H9 (cell line): Measurements from ENCODE around the gene RAP1GAP. TPM values are rescaled to one million over a fixed set of nuclear protein-coding genes. Genes with fewer than 3 reads are reported as not detected.

Source experiments
- DNase-seq: peaks from one replicate; pipeline ENCODE4 v3.0.0-alpha.2; 2017
- H2AFZ ChIP-seq: one replicate; pipeline ENCODE4 v1.6.1; 2013; ENCODE audit warnings: mild to moderate bottlenecking, low read length, control low read depth, moderate library complexity
- H2AK5ac ChIP-seq: 2 replicates; pipeline ENCODE4 v1.6.1; 2013; ENCODE audit warnings: low read length, control low read depth, mixed read lengths; ENCODE audit not compliant: insufficient read length
- H2BK120ac ChIP-seq: one replicate; pipeline ENCODE4 v1.6.1; 2013; ENCODE audit warnings: low read depth, mild to moderate bottlenecking, low read length, control low read depth, inconsistent platforms; ENCODE audit not compliant: poor library complexity, severe bottlenecking
- H2BK12ac ChIP-seq: 2 replicates; pipeline ENCODE4 v1.6.1; 2013; ENCODE audit warnings: low read length, control low read depth, mixed read lengths, low read depth; ENCODE audit not compliant: insufficient read length
- H2BK15ac ChIP-seq: 2 replicates; pipeline ENCODE4 v1.6.1; 2013; ENCODE audit warnings: low read depth, low read length, control low read depth
- H2BK20ac ChIP-seq: one replicate; pipeline ENCODE4 v1.6.1; 2013; ENCODE audit warnings: low read depth, mild to moderate bottlenecking, low read length, control low read depth, inconsistent platforms; ENCODE audit not compliant: poor library complexity, severe bottlenecking
- H2BK5ac ChIP-seq: 2 replicates; pipeline ENCODE4 v1.6.1; 2013; ENCODE audit warnings: low read length, control low read depth, mixed read lengths; ENCODE audit not compliant: insufficient read length
- H3K14ac ChIP-seq: 2 replicates; pipeline ENCODE4 v1.6.1; 2013; ENCODE audit warnings: low read length, control low read depth; ENCODE audit not compliant: insufficient read depth
- H3K18ac ChIP-seq: 2 replicates; pipeline ENCODE4 v1.6.1; 2013; ENCODE audit warnings: low read depth, mild to moderate bottlenecking, mixed read lengths, low read length, control low read depth; ENCODE audit not compliant: insufficient read length
- H3K23ac ChIP-seq: 2 replicates; pipeline ENCODE4 v1.6.1; 2013; ENCODE audit warnings: low read length, control low read depth, mixed read lengths, low read depth; ENCODE audit not compliant: insufficient read length
- H3K23me2 ChIP-seq: 2 replicates; pipeline ENCODE4 v1.6.1; 2013; ENCODE audit warnings: low read depth, mild to moderate bottlenecking, mixed read lengths, low read length, control low read depth; ENCODE audit not compliant: insufficient read length, poor library complexity, severe bottlenecking
- H3K27ac ChIP-seq: 2 replicates; pipeline ENCODE4 v1.5.1; 2013; ENCODE audit warnings: low read length, control low read depth, mixed read lengths, low read depth; ENCODE audit not compliant: insufficient read length
- H3K27me3 ChIP-seq: 2 replicates; pipeline ENCODE4 v1.6.1; 2013; ENCODE audit warnings: low read length, control low read depth, inconsistent platforms; ENCODE audit not compliant: insufficient read depth
- H3K4ac ChIP-seq: 2 replicates; pipeline ENCODE4 v1.6.1; 2013; ENCODE audit warnings: low read depth, mild to moderate bottlenecking, control low read depth, inconsistent platforms, low read length, moderate library complexity
- H3K4me1 ChIP-seq: 2 replicates; pipeline ENCODE4 v1.6.1; 2013; ENCODE audit warnings: low read length, control low read depth, inconsistent platforms; ENCODE audit not compliant: insufficient read depth
- H3K4me2 ChIP-seq: 2 replicates; pipeline ENCODE4 v1.6.1; 2013; ENCODE audit warnings: low read length, control low read depth, mixed read lengths; ENCODE audit not compliant: insufficient read length, insufficient read depth
- H3K56ac ChIP-seq: 2 replicates; pipeline ENCODE4 v1.6.1; 2013; ENCODE audit warnings: low read depth, mild to moderate bottlenecking, mixed read lengths, low read length, control low read depth; ENCODE audit not compliant: insufficient read length
- H3K79me1 ChIP-seq: 2 replicates; pipeline ENCODE4 v1.6.1; 2013; ENCODE audit warnings: low read depth, mild to moderate bottlenecking, moderate library complexity, low read length, control low read depth, inconsistent platforms; ENCODE audit not compliant: insufficient read depth, poor library complexity, severe bottlenecking
- H3K79me2 ChIP-seq: 2 replicates; pipeline ENCODE4 v1.6.1; 2013; ENCODE audit warnings: low read length, control low read depth, inconsistent platforms; ENCODE audit not compliant: insufficient read depth
- H3K9ac ChIP-seq: 2 replicates; pipeline ENCODE4 v1.6.1; 2013; ENCODE audit warnings: low read length, control low read depth, mixed read lengths; ENCODE audit not compliant: insufficient read length; ENCODE audit errors: extremely low read depth
- H3K9me3 ChIP-seq: one replicate; pipeline ENCODE4 v1.6.1; 2013; ENCODE audit warnings: low read depth, low read length, inconsistent platforms; ENCODE audit not compliant: control insufficient read depth
- H3T11ph ChIP-seq: one replicate; pipeline ENCODE4 v1.6.1; 2013; ENCODE audit warnings: mild to moderate bottlenecking, low read length, control low read depth, inconsistent platforms
- H4K20me1 ChIP-seq: one replicate; pipeline ENCODE4 v1.6.1; 2013; ENCODE audit not compliant: control insufficient read depth, insufficient read length, insufficient read depth
- H4K5ac ChIP-seq: 2 replicates; pipeline ENCODE4 v1.6.1; 2013; ENCODE audit warnings: low read depth, mild to moderate bottlenecking, mixed read lengths, low read length, control low read depth; ENCODE audit not compliant: insufficient read length
- H4K8ac ChIP-seq: replicated peaks from 2 replicates; pipeline ENCODE4 v1.6.1; 2013; ENCODE audit warnings: low read length, control low read depth, mixed read lengths, low read depth; ENCODE audit not compliant: insufficient read length
- H4K91ac ChIP-seq: 2 replicates; pipeline ENCODE4 v1.6.1; 2013; ENCODE audit warnings: low read depth, mild to moderate bottlenecking, moderate library complexity, mixed read lengths, low read length, control low read depth; ENCODE audit not compliant: insufficient read length
- H3K27ac Mint-ChIP-seq, 3 experiments: 2 replicates in 2 of 3; 3 replicates in 1 of 3; pipeline ENCODE4 v1.8.0; 2020 to 2021; ENCODE audit warnings: mixed read lengths in 3 of 3, mild to moderate bottlenecking in 1 of 3, moderate library complexity in 1 of 3
- H3K27me3 Mint-ChIP-seq: 2 replicates; pipeline ENCODE4 v1.8.0; 2021; ENCODE audit warnings: low read depth, mild to moderate bottlenecking, moderate library complexity, mixed read lengths
- H3K36me3 Mint-ChIP-seq, 3 experiments: 2 replicates in 2 of 3; 3 replicates in 1 of 3; pipeline ENCODE4 v1.8.0; 2020 to 2021; ENCODE audit warnings: low read depth in 3 of 3, mixed read lengths in 3 of 3; ENCODE audit not compliant: insufficient read depth in 1 of 3
- H3K4me1 Mint-ChIP-seq, 2 experiments: 2 replicates each; pipeline ENCODE4 v1.8.0; 2020; ENCODE audit warnings: mixed read lengths in 2 of 2
- H3K4me3 Mint-ChIP-seq, 2 experiments: 2 replicates in 1 of 2; 3 replicates in 1 of 2; pipeline ENCODE4 v1.8.0; 2020 to 2021; ENCODE audit warnings: mild to moderate bottlenecking in 2 of 2, mixed read lengths in 2 of 2, moderate library complexity in 1 of 2
- H3K9me3 Mint-ChIP-seq, 2 experiments: 2 replicates in 1 of 2; 3 replicates in 1 of 2; pipeline ENCODE4 v1.8.0; 2020; ENCODE audit warnings: mild to moderate bottlenecking in 2 of 2, mixed read lengths in 2 of 2, moderate library complexity in 1 of 2
- WGBS: extraction: QIAGEN DNeasy Blood & Tissue Kit; methylation state at CpG from one replicate; pipeline ENCODE4 v1.1.7; 2013; ENCODE audit warnings: missing lambda C conversion rate, low lambda C conversion rate, mixed read lengths; ENCODE audit not compliant: insufficient read length; ENCODE audit errors: extremely low coverage; 5-methylcytosine and 5-hydroxymethylcytosine counted together
- total RNA-seq: library from RNA; stranded (reverse); gene quantifications from 2 replicates; pipeline ENCODE4 v1.2.1, GENCODE V29; 2021
- TF ChIP-seq, protein P1 (sequence below): fragments of 200-600 bp; sonication (generic); conservative IDR thresholded peaks from 3 replicates; pipeline ENCODE4 v1.8.0; 2021; ENCODE audit warnings: antibody characterized with exemption, mild to moderate bottlenecking

Gene RAP1GAP
- total RNA-seq, 1 experiment from 2014 or later, result 7.9 TPM

DNA sequence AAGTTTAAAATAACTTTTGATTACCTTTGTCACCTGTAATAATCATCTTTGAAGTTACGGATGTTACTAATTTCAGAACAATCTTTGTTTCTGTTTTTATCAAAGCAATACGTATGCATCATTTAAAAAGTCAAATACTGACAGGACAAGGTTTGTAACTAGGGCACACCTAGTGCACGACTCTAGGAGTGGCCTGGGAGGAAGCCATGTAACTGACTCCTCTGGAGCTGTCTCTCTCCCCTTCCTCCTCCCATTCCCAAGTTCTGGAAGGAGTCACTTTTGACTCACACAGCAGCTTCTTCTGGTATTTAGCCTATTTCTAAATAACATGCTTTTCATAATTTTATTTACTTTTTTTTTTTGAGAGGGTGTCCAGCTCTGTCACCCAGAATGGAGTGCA lies 11.8 kb upstream of the RAP1GAP start:
- no CpG with 5 or more reads among the region's 3 CpGs for WGBS
- Histone ChIP-seq H3K27ac (no peak overlapping the region), H4K8ac (no peak overlapping the region), H3K4me2 (no peak overlapping the region), H2BK20ac (no peak overlapping the region), H3K4me1 (no peaks in the 10 kb centered on the region), H2BK5ac (no peak overlapping the region), H4K5ac (no peak overlapping the region), H3K79me2 (no peaks in the 10 kb centered on the region), H2BK12ac (no peak overlapping the region), H3K56ac (no peak overlapping the region), H2AFZ (no peak overlapping the region), H3K14ac (no peak overlapping the region), H4K20me1 (no peaks in the 10 kb centered on the region), H3K23ac (no peak overlapping the region), H3K27me3 (no peaks in the 10 kb centered on the region), H3K79me1 (no peaks in the 10 kb centered on the region), H2AK5ac (no peak overlapping the region), H3K18ac (no peak overlapping the region), H2BK15ac (no peak overlapping the region), H4K91ac (no peak overlapping the region), H3K9me3 (no peaks in the 10 kb centered on the region), H3K23me2 (no peaks in the 10 kb centered on the region), H3K9ac (no peak overlapping the region), H3K4ac (no peak overlapping the region), H3T11ph (no peak overlapping the region), H2BK120ac (no peak overlapping the region)
- Mint-ChIP-seq H3K9me3 (no peaks in the 10 kb centered on the region), H3K36me3 (peaks cover 11 to 61% (median 45%) of the 10 kb centered on the region in 3 experiments; a peak in 6 of 7 replicates), H3K27ac (no peak overlapping the region), H3K4me1 (0 out of 4 replicates have a peak, but pooled peaks cover 2 to 8% of the 10 kb centered on the region in 2 experiments), H3K4me3 (no peak overlapping the region), H3K27me3 (peaks cover 1% of the 10 kb centered on the region; the same call in 1 of the 2 replicates)
- no peak for DNase-seq
- TF ChIP-seq, protein P1, sequence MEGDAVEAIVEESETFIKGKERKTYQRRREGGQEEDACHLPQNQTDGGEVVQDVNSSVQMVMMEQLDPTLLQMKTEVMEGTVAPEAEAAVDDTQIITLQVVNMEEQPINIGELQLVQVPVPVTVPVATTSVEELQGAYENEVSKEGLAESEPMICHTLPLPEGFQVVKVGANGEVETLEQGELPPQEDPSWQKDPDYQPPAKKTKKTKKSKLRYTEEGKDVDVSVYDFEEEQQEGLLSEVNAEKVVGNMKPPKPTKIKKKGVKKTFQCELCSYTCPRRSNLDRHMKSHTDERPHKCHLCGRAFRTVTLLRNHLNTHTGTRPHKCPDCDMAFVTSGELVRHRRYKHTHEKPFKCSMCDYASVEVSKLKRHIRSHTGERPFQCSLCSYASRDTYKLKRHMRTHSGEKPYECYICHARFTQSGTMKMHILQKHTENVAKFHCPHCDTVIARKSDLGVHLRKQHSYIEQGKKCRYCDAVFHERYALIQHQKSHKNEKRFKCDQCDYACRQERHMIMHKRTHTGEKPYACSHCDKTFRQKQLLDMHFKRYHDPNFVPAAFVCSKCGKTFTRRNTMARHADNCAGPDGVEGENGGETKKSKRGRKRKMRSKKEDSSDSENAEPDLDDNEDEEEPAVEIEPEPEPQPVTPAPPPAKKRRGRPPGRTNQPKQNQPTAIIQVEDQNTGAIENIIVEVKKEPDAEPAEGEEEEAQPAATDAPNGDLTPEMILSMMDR, result no peak
